Embryonic facial prominence (tissue), 1 donor: ENCODE data around the gene WWP2.
"Not testable (repeated sequence)": the region's sequence is repeated elsewhere in the genome, so short reads cannot be mapped to it uniquely, and the experiment has no call there.

Source experiments
- DNase-seq: peaks from one replicate; pipeline ENCODE4 v3.0.0-alpha.2; 2016; ENCODE audit errors: extremely low spot score

Gene WWP2

GRCh38 chr16:69943241-69944036, 181.3 kb downstream of the WWP2 start:
- not testable (repeated sequence) for DNase-seq

GRCh38 chr16:69950411-69950810, 188.3 kb downstream of the WWP2 start:
- not testable (repeated sequence) for DNase-seq

GRCh38 chr16:69951017-69951671, 189.0 kb downstream of the WWP2 start, which contains the start of gene CLEC18A:
Gene CLEC18A, plus strand, starts transcription at chr16:69951334. Its CDS starts 33 bp downstream, at chr16:69951367.
- not testable (repeated sequence) for DNase-seq

- DNase-seq: not testable (repeated sequence)
These were observed 189.5 kb downstream of the WWP2 start for GRCh38 chr16:69951672-69952031.

GRCh38 chr16:69952116-69952515, 190.0 kb downstream of the WWP2 start:
- not testable (repeated sequence) for DNase-seq

GRCh38 chr16:69952572-69953355, 190.6 kb downstream of the WWP2 start:
- DNase-seq: not testable (repeated sequence)

- not testable (repeated sequence) for DNase-seq
These were observed 192.1 kb downstream of the WWP2 start for GRCh38 chr16:69954241-69954640.

- DNase-seq: not testable (repeated sequence)
These were observed 201.2 kb downstream of the WWP2 start for GRCh38 chr16:69963312-69963711.

- not testable (repeated sequence) for DNase-seq
These were observed 203.0 kb downstream of the WWP2 start for GRCh38 chr16:69964960-69965660.

- not testable (repeated sequence) for DNase-seq
These were observed 203.5 kb downstream of the WWP2 start for GRCh38 chr16:69965661-69966054.

GRCh38 chr16:69967688-69968087, 205.6 kb downstream of the WWP2 start:
- not testable (repeated sequence) for DNase-seq

GRCh38 chr16:69968125-69968524, 206.0 kb downstream of the WWP2 start:
- DNase-seq: not testable (repeated sequence)

- DNase-seq: not testable (repeated sequence)
These were observed 207.5 kb downstream of the WWP2 start for GRCh38 chr16:69969657-69970056.

- not testable (repeated sequence) for DNase-seq
These were observed 210.0 kb downstream of the WWP2 start for GRCh38 chr16:69972120-69972519.

- DNase-seq: not testable (repeated sequence)
These were observed 210.8 kb downstream of the WWP2 start for GRCh38 chr16:69972935-69973334.

GRCh38 chr16:69985196-69985595, 223.1 kb downstream of the WWP2 start:
- DNase-seq: not testable (repeated sequence)
